ENCODE measurements around the gene SENP2.

The SENP2 gene

GRCh38 chr3:185625784-185626183 lies 39.7 kb downstream of the SENP2 start:
- TF ChIP-seq USF1 (IDR thresholded peaks at IDR 0.05) (no peak), ZBTB7A (IDR thresholded peaks at IDR 0.05; ENCODE audit: low read depth) (no peak), TCF12 (IDR thresholded peaks at IDR 0.05; ENCODE audit: low read depth) (no peak), NFIC (IDR thresholded peaks at IDR 0.05) (no peak), TAF1 (IDR thresholded peaks at IDR 0.05; ENCODE audit: low read depth) (no peak), FOXM1 (IDR thresholded peaks at IDR 0.05; ENCODE audit: borderline replicate concordance, low read depth) (no peak), EGR1 (IDR thresholded peaks at IDR 0.05) (no peak), CEBPB (IDR thresholded peaks at IDR 0.05) (no peak), CREB1 (IDR thresholded peaks at IDR 0.05; ENCODE audit: low read depth) (no peak), MAX (IDR thresholded peaks at IDR 0.05) (no peak), TEAD4 (IDR thresholded peaks at IDR 0.05) (no peak)

- TF ChIP-seq CREB1 (IDR thresholded peaks at IDR 0.05; ENCODE audit: low read depth), result no peak
- no peak for TF ChIP-seq NFIC (IDR thresholded peaks at IDR 0.05)
- TF ChIP-seq FOXM1 (IDR thresholded peaks at IDR 0.05; ENCODE audit: borderline replicate concordance, low read depth), result no peak
- TF ChIP-seq EP300 (IDR thresholded peaks at IDR 0.05; ENCODE audit: borderline replicate concordance), result no peak
- no peak for TF ChIP-seq YY1 (IDR thresholded peaks at IDR 0.05; ENCODE audit: low read depth)
- no peak for TF ChIP-seq REST (IDR thresholded peaks at IDR 0.05; ENCODE audit: low read depth)
- no peak for TF ChIP-seq TEAD4 (IDR thresholded peaks at IDR 0.05)
- no peak for TF ChIP-seq EGR1 (IDR thresholded peaks at IDR 0.05)
- TF ChIP-seq TCF12 (IDR thresholded peaks at IDR 0.05; ENCODE audit: low read depth), result no peak
- no peak for TF ChIP-seq ZBTB7A (IDR thresholded peaks at IDR 0.05; ENCODE audit: low read depth)
- no peak for TF ChIP-seq USF1 (IDR thresholded peaks at IDR 0.05)
- no peak for TF ChIP-seq TAF1 (IDR thresholded peaks at IDR 0.05; ENCODE audit: low read depth)
- no peak for TF ChIP-seq CEBPB (IDR thresholded peaks at IDR 0.05)
- no peak for TF ChIP-seq RAD21 (IDR thresholded peaks at IDR 0.05; ENCODE audit: low read depth)
- TF ChIP-seq MAX (IDR thresholded peaks at IDR 0.05), result no peak
Measured at GRCh38 chr3:185629554-185630181, 43.6 kb downstream of the SENP2 start.

- TF ChIP-seq REST (IDR thresholded peaks at IDR 0.05; ENCODE audit: low read depth), result no peak
Measured at GRCh38 chr3:185630182-185630622, 44.1 kb downstream of the SENP2 start.

GRCh38 chr3:185631108-185631507 lies 45.0 kb downstream of the SENP2 start:
- TF ChIP-seq EP300 (IDR thresholded peaks at IDR 0.05; ENCODE audit: borderline replicate concordance) (no peak), USF1 (IDR thresholded peaks at IDR 0.05) (no peak), MAX (IDR thresholded peaks at IDR 0.05) (no peak), YY1 (IDR thresholded peaks at IDR 0.05; ENCODE audit: low read depth) (no peak), ZBTB7A (IDR thresholded peaks at IDR 0.05; ENCODE audit: low read depth) (no peak), RAD21 (IDR thresholded peaks at IDR 0.05; ENCODE audit: low read depth) (no peak), TAF1 (IDR thresholded peaks at IDR 0.05; ENCODE audit: low read depth) (no peak), CEBPB (IDR thresholded peaks at IDR 0.05) (no peak), REST (IDR thresholded peaks at IDR 0.05; ENCODE audit: low read depth) (no peak), TEAD4 (IDR thresholded peaks at IDR 0.05) (no peak), NFIC (IDR thresholded peaks at IDR 0.05) (no peak), TCF12 (IDR thresholded peaks at IDR 0.05; ENCODE audit: low read depth) (no peak), EGR1 (IDR thresholded peaks at IDR 0.05) (no peak), CREB1 (IDR thresholded peaks at IDR 0.05; ENCODE audit: low read depth) (no peak), FOXM1 (IDR thresholded peaks at IDR 0.05; ENCODE audit: borderline replicate concordance, low read depth) (no peak)

Measured in Ishikawa (cell line).